Measurements from ENCODE around the gene C2CD2. TPM values are rescaled to one million over a fixed set of nuclear protein-coding genes. Genes with fewer than 3 reads are reported as not detected.

Gene C2CD2
- total and polyA plus RNA-seq, 2 donors (not counting 1 experiment from before 2014, with no cell fraction given), result 6.8 to 11.9 TPM

GRCh38 chr21:41907496-41908258, 46.1 kb downstream of the C2CD2 start:
- 98% methylated on average over 34 of the region's 36 CpGs for WGBS (ENCODE audit: insufficient coverage)
- intact Hi-C loops (cut with micrococcal nuclease), result no loop called here

More at GRCh38 chr21:41907496-41908258, 46.1 kb downstream of the C2CD2 start:
- TF ChIP-seq EZH2 (IDR thresholded peaks at IDR 0.05; ENCODE audit: borderline replicate concordance, insufficient read depth, low read depth, low read length, poor library complexity, severe bottlenecking) (no peak), CTCF (IDR thresholded peaks at IDR 0.05) (no peak)
- Mint-ChIP-seq H3K4me3 (no peak overlapping the region), H3K27me3 (no peaks in the 10 kb centered on the region), H3K9me3 (ENCODE audit: insufficient read depth) (no peaks in the 10 kb centered on the region), H3K4me1 (no peaks in the 10 kb centered on the region), H3K27ac (no peak overlapping the region)
- ATAC-seq (ENCODE audit: low read depth), result no peak
- H4K20me1 ChIP-seq (ENCODE audit: control insufficient read depth, insufficient read depth, low read length, poor library complexity, severe bottlenecking), result no peaks in the 10 kb centered on the region
- CTCF ChIA-PET, result no interaction called here
- no peak overlapping the region for H3K27ac ChIP-seq (ENCODE audit: low read length in 2 of 2)
- POLR2A ChIA-PET, result no interaction called here
- no peak for DNase-seq
- H3K4me3 ChIP-seq (ENCODE audit: control extremely low read depth in 1 of 5, extremely low read depth in 1 of 5, insufficient read depth in 1 of 5, low read depth in 2 of 5, low read length in 4 of 5), result no peak overlapping the region
- H3K4me2 ChIP-seq (replicated peaks; ENCODE audit: low read depth, low read length, poor library complexity, severe bottlenecking), result no peak overlapping the region
- H3K36me3 ChIP-seq (replicated peaks in 1 of 2; ENCODE audit: control extremely low read depth in 1 of 2, control insufficient read depth in 1 of 2, extremely low read depth in 1 of 2, insufficient read depth in 2 of 2, low read length in 1 of 2), result peaks cover 1 to 30% of the 10 kb centered on the region in 2 experiments
- no peak overlapping the region for H3K9ac ChIP-seq (ENCODE audit: low read length)
- H2AFZ ChIP-seq (ENCODE audit: insufficient read depth, low read depth, low read length, poor library complexity, severe bottlenecking), result no peak overlapping the region
- H3K4me1 ChIP-seq (ENCODE audit: control insufficient read depth in 2 of 2, insufficient read depth in 2 of 2, low read length in 2 of 2), result no peaks in the 10 kb centered on the region
- H3K79me2 ChIP-seq (ENCODE audit: control insufficient read depth, insufficient read depth, low read length), result no peaks in the 10 kb centered on the region
- H3K9me3 ChIP-seq (ENCODE audit: control extremely low read depth in 1 of 3, control insufficient read depth in 2 of 3, insufficient read depth in 1 of 3, low read length in 2 of 3), result no peaks in the 10 kb centered on the region
- no peaks in the 10 kb centered on the region for H3K27me3 ChIP-seq (replicated peaks in 1 of 4; ENCODE audit: control extremely low read depth in 1 of 4, control insufficient read depth in 3 of 4, insufficient read depth in 4 of 4, low read length in 3 of 4)
